Activated B cell treated with CpG ODN at 0.5 μM for 24 hours (primary cell): ENCODE measurements around the gene TPP2. TPM values are rescaled to one million over a fixed set of nuclear protein-coding genes. Genes with fewer than 3 reads are reported as not detected.

ENCODE experiments used
- ATAC-seq: fragments of 200-7000 bp; cut with Tn5 transposase; one replicate; pipeline ENCODE4 v1.10.0; 2021; ENCODE audit warnings: low read depth, mild to moderate bottlenecking, moderate library complexity
- CTCF ChIA-PET: fragments of 350-600 bp; sonication (Branson Sonifier 250); formaldehyde crosslinking; loops from one replicate; lab custom pipeline; 2021; ENCODE audit warnings: antibody characterized with exemption; lab: Charles Lee
- POLR2A ChIA-PET: fragments of 350-600 bp; sonication (Branson Sonifier 250); formaldehyde crosslinking; loops from one replicate; lab custom pipeline; 2021; ENCODE audit warnings: antibody characterized with exemption; lab: Charles Lee
- DNase-seq: peaks from one replicate; pipeline ENCODE4 v3.0.0; 2022
- H3K27ac Mint-ChIP-seq: one replicate; pipeline ENCODE4 v1.8.0; 2020; ENCODE audit warnings: mixed read lengths
- H3K27me3 Mint-ChIP-seq: one replicate; pipeline ENCODE4 v1.8.0; 2021; ENCODE audit warnings: mixed read lengths
- H3K36me3 Mint-ChIP-seq: one replicate; pipeline ENCODE4 v1.8.0; 2021; ENCODE audit warnings: low read depth, mixed read lengths
- H3K4me1 Mint-ChIP-seq: one replicate; pipeline ENCODE4 v1.8.0; 2021; ENCODE audit warnings: mixed read lengths
- H3K4me3 Mint-ChIP-seq: one replicate; pipeline ENCODE4 v1.8.0; 2020; ENCODE audit warnings: mild to moderate bottlenecking, mixed read lengths
- H3K9me3 Mint-ChIP-seq: one replicate; pipeline ENCODE4 v1.8.0; 2020; ENCODE audit warnings: mixed read lengths
- CTCF ChIP-seq: fragments of 200-600 bp; IDR thresholded peaks from one replicate; pipeline ENCODE4 v1.8.0; 2022; ENCODE audit warnings: antibody characterized with exemption, mild to moderate bottlenecking
- intact Hi-C: fragments of 100-400 bp; cut with micrococcal nuclease; formaldehyde crosslinking; loops from one replicate; pipeline ENCODE4 v1.15.1; 2024
- total RNA-seq: library from RNA; stranded (reverse); gene quantifications from 2 replicates; pipeline ENCODE4 v1.2.3, GENCODE V29; 2022

TPP2 gene
- total RNA-seq, 1 donor from 2014 or later = 53.1 TPM

GRCh38 chr13:102580552-102581169 lies 16.1 kb upstream of the TPP2 start:
- Mint-ChIP-seq H3K4me1 (peaks cover 9% of the 10 kb centered on the region), H3K27me3 (peaks cover 7% of the 10 kb centered on the region), H3K4me3 (no peak overlapping the region), H3K36me3 (no peaks in the 10 kb centered on the region), H3K9me3 (no peaks in the 10 kb centered on the region), H3K27ac (no peak overlapping the region)
- ChIA-PET CTCF (interaction anchor here (0.9 to 2.1 kb wide), 5 partner anchors 13 to 296 kb away, joined by 3 to 9 read pairs (median 7); no protein-coding TSS in a partner anchor), POLR2A (no interaction called here)
- no peak for DNase-seq
- intact Hi-C loops = loop anchor here (1.0 to 5.0 kb wide), 6 partner anchors 12 to 1903 kb away; no protein-coding TSS in a partner anchor
- peak; percentile 43 for TF ChIP-seq CTCF
- peak; percentile 66 for ATAC-seq

GRCh38 chr13:102582256-102582655 lies 14.5 kb upstream of the TPP2 start:
- H3K9me3 Mint-ChIP-seq = no peaks in the 10 kb centered on the region
- H3K36me3 Mint-ChIP-seq = no peaks in the 10 kb centered on the region
- H3K4me3 Mint-ChIP-seq = no peak overlapping the region
- no peak for ATAC-seq
- no peak for DNase-seq
- POLR2A ChIA-PET = interaction anchor here (1.1 kb wide), 1 partner anchor 264 kb away, joined by 3 read pairs; no protein-coding TSS in a partner anchor
- no peak overlapping the region for H3K27ac Mint-ChIP-seq
- CTCF ChIA-PET = interaction anchor here (0.9 to 2.1 kb wide), 8 partner anchors 8 to 266 kb away, joined by 3 to 8 read pairs (median 3); no protein-coding TSS in a partner anchor
- TF ChIP-seq CTCF = no peak
- peaks cover 9% of the 10 kb centered on the region for H3K4me1 Mint-ChIP-seq
- intact Hi-C loops = loop anchor here (5.0 kb wide), 2 partner anchors 75 to 1905 kb away; no protein-coding TSS in a partner anchor
- H3K27me3 Mint-ChIP-seq = peaks cover 5% of the 10 kb centered on the region

GRCh38 chr13:102584434-102584833 lies 12.4 kb upstream of the TPP2 start:
- Mint-ChIP-seq H3K36me3 (no peaks in the 10 kb centered on the region), H3K27me3 (peaks cover 5% of the 10 kb centered on the region), H3K27ac (no peak overlapping the region), H3K4me3 (no peak overlapping the region), H3K9me3 (no peaks in the 10 kb centered on the region), H3K4me1 (peaks cover 9% of the 10 kb centered on the region)
- intact Hi-C loops = loop anchor here (5.0 kb wide), 2 partner anchors 73 to 1907 kb away; no protein-coding TSS in a partner anchor
- no peak for TF ChIP-seq CTCF
- ATAC-seq (peak; percentile 56), DNase-seq (no peak)
- ChIA-PET CTCF (interaction anchor here (0.9 to 1.4 kb wide), 3 partner anchors 262 to 286 kb away, joined by 3 to 5 read pairs (median 4); no protein-coding TSS in a partner anchor), POLR2A (no interaction called here)

DNA sequence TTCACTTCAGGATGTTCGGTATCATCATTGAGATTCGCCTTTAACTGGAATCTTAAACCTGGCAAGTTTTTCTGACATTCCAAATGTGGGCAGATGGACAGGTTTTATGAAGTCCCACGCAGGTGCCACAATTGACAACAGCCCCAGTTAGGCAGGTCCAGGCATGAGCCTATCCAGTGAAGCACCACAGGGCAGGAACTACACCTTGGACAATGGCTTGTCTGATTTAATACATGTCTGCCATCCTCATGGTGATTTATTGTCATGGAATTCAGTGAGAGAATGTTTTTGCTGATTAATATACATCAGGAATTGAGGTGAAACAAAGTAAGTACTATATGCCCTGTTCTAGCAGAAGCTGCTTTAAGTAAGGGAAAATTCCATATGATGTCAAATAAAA lies 10.2 kb upstream of the TPP2 start:
- ATAC-seq = no peak
- POLR2A ChIA-PET = no interaction called here

More for the DNA sequence above, 10.2 kb upstream of the TPP2 start:
- no peak for DNase-seq
- H3K36me3 Mint-ChIP-seq = no peaks in the 10 kb centered on the region
- no peaks in the 10 kb centered on the region for H3K9me3 Mint-ChIP-seq
- H3K27ac Mint-ChIP-seq = no peak overlapping the region
- H3K4me1 Mint-ChIP-seq = peaks cover 9% of the 10 kb centered on the region
- H3K4me3 Mint-ChIP-seq = no peak overlapping the region
- no peaks in the 10 kb centered on the region for H3K27me3 Mint-ChIP-seq
- no peak for TF ChIP-seq CTCF
- CTCF ChIA-PET = no interaction called here
- intact Hi-C loops = no loop called here
